IPS-NIHi11 (cell line): ENCODE results near the gene BZW2.

Source experiments
- DNase-seq: peaks from one replicate; pipeline ENCODE4 v3.0.0; 2012; ENCODE audit warnings: mixed read lengths, low spot score

BZW2 gene

DNA sequence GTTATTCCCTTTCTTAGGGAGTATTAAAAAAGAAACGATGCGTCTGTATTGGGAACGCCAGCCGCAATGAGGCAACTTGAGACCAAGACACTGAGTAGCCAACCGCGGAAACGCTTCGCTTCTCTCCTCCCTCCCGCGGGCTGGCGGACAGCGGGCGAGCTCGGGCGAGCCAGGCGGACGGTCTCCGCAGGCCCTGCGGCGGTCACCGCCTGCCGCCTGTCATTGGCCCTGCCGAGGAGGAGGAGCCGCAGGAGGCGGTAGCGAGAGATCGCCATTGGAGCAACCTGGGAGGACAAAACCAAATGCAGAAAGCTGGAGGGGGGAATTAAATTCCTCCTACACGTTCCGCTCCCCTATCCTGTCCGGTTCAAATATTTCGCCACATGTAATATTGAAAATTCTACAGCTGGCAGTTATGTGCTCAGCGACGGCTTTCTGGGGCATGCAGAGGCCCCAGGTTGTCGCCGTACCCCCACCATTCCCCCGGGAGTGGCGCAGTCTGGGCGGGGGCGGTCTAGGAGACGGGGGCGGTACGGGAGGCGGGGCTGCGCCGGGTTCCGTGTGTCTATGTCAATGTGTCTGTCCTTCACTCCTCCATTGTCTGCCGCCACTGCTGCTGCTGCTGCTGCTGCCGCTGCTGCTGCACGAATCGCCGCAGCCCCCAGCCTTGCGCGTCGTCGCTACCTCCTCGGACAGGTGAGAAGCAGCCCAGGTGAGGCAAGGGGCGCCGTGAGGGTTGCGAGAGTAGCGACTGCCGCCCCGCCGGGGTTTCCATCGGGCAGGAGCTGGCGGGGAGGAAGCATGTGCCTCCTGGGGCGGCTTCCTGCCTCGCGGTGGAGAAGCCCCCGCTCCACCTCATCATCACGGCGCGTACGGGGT is at the start of gene BZW2, which contains the start of gene ANKMY2:
Gene BZW2, plus strand, starts transcription at position 589 of the 879 bp plus-strand sequence. CDS start 19,263 bp downstream, outside the sequence.
Gene ANKMY2, minus strand, starts transcription at position 162 of the 879 bp plus-strand sequence. CDS start 181 bp downstream, outside the sequence.
- peak; percentile 96 for DNase-seq

DNA sequence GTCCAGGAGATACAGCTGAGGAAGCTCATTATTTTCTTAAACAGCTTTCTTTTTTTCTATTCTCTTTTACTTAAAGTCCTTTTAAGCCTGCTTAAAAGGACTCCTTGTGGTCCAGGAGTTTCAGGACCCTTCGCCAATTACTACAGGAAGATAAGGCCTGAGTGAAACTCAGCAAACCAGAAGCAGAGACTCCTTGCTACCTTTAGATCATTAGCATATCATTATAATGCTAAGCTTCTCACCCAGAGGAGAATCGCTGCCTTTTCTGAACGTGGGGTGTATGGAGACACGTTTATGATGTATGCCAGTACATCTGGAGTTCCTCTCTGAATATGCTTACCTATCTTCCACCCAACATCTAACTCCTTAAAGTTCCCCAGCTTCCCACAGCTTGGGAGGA is 48.0 kb upstream of the BZW2 start:
- no peak for DNase-seq

DNA sequence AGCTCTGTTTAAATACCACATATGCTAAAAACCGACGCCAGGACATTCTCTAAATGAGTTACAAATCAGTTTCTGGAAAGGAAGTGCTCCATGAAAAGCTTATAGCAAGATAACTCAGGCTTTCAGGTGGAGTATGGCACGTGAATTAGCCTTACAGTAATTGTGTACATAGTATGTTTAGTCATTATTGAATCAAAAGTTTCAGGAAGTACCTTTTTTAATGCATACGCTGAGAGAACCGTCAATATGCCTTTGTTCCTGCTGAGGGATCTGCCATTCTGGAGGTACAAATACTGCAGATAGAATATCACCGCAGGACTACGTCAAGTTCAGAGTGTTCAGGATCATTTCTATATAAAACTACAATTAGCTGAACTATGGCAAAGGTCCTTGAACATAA is 46.1 kb upstream of the BZW2 start:
- DNase-seq, result no peak

DNA sequence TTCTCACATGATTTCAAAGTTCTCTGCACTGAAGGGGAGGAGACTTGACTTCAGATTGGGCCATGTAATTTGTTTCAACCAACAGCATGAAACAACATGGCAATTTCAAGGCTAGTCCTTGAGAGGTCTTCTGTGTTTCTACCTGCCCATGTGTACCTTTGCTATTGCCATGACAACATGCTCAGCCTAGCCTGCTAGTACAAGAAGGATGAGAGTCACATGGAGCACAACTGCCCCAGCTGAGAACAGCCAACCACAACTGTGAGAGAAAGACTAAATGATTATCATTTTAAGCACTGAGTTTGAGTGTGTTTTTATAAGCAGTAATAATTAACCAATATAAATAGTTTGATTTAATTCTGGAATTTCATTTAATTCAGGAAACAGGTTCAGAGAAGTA is 42.3 kb upstream of the BZW2 start:
- no peak for DNase-seq

DNA sequence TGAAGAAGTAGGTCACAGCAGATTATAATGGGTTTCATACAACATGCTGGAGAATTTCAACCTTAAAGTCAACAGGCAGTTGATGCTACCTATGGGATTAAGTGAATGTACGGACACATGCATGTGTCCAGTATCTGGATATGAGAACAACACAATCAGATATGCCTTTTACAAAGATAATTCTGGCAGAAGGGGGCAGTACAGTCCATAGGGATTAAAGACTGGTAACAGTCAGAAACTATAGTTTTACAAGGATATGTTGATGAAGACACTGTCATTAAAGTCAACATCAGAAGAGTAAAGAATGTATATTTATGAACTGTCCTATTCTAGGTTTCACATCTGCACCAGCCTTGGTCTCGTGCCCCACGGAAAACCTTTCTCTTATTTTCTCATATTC is 41.9 kb upstream of the BZW2 start:
- DNase-seq, result no peak

DNA sequence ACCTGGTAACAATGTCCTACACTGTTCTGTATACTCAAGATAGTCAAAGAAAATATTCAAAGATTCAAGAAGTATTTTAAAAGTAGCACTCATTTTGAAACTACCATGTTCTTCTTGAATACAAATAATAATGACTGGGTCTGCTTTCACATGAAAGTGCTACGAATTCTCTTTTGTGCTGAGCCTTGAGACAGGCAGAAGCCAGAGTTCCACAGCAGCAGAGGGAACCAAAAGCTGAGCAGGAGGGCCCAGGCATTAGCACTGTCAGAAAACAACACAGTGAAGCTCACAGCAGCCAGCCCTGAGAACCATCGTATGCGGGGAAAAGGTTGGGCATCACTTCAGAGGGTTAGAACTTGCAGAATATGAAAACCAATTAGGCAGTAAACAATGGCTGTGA is 39.3 kb upstream of the BZW2 start:
- no peak for DNase-seq

DNA sequence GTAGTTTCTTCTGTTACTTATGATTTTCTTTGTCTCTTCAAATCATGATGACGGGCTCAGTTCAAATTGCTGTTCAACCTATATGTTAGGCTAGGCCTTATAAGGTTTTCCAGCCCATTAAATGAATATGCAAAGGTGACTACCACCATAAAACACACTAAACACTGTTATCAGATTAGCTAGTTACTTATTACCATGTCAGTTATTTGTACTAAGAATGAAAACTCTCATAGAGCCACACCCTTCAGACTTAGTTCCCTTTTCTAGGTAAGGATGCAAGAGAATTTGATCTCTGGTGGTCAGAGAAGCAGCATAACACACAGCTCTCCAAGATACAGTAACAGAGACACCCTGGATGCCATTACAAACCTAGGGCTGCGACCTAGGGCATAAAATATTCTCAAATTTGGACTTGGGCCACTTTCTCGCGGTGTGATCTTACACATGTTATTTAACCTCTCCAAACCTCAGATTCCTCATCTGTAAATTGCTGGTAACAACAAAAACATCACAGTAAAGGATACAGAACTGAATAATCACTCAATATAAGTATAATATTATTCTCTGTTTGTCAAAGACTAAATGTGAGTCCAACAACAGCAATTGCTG is 36.0 kb upstream of the BZW2 start:
- no peak for DNase-seq

DNA sequence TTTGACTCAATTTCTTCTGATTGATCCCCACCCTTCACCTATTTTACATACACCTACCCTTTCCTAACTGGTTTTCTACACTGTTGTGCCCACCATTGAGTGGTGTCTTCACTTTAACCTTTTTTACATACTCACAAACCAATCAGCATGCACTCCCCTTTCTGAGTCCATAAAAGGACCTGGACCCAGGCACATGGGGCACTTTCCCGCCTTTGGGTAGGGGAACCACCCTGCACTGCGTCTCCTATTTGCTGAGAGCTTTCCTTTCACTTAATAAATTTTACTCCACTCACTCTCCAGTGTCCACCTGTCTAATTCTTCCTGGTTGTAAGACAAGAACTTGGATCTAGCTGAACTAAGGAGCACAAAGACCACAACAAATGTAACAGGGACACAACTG is 34.3 kb upstream of the BZW2 start:
- no peak for DNase-seq

DNA sequence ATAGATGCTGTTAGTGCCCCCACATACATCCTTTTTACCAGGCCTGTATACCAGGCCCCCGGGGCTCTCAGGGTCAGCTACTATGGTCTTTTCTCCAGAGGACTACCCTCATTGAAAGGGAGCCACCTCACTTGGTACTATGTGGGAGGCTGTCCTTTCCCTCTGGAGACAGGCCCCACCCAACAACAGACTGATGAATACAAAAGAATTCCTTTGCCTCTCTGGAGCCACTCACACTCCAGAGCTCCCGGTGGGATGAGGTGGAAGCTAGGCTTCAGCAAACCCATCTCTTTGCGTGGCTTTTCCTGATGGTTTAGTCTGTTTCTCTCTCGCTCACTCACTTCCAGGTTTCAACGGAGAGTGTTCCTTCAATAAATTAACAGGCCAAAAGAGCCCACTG is 30.8 kb upstream of the BZW2 start:
- peak; percentile 18 for DNase-seq

DNA sequence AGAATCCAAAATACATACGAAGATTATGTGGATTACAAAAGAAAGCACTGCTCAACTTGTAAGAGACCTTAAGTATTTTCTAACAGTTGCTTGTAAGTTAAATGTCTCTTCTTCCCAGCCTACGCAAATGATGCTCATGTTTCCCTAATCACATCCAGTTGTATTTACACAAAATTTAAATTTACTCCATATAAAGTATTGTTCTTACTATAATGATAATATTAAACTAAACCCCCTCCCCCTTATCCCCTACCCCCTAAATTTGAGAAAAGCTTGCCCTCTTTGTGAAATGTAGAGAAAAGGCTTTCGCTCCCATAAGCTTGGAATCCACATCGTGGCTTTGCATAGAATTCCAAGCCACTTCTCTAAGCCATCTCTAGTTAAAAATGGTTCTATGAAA is 29.9 kb upstream of the BZW2 start:
- no peak for DNase-seq

DNA sequence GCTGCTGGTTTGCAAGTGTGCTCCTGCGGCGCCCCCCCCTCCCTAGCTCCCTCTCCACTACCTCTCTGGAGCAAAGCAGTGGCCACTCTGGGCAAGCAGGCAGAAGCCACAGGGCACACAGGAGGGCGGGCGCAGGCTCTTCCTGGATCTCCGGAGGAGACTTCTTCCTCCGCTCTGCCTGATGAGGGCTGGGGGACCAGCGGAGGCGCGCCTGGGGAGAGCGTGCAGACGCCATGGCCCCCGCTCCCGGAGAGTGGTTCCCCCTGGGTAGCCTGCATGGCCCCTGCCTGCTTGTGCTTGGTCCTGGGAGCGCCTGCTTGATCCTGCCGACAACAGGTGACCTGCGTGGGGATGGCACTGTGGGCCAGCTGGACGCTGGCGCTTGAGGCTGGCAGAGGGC is 29.4 kb upstream of the BZW2 start:
- no peak for DNase-seq

DNA sequence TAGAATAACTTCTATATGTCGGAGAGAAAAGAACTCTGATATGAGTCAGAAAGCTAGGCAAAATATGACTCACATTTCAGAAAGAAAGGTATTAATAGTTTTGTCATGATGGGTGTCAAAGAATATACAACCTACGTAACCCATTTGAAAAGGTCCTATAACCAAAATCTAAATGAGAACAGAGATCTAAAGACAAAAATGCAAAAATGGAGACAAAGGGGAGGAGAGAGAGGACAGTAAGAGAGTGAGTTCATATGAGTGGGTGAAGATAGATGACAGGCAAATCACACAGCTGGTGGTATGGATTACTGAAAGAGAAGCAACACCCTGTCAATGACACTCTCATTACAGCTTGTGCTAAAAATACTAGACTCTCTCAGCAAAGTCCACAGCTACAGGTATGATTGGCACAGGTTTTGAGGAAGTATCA is 26.0 kb upstream of the BZW2 start:
- no peak for DNase-seq

DNA sequence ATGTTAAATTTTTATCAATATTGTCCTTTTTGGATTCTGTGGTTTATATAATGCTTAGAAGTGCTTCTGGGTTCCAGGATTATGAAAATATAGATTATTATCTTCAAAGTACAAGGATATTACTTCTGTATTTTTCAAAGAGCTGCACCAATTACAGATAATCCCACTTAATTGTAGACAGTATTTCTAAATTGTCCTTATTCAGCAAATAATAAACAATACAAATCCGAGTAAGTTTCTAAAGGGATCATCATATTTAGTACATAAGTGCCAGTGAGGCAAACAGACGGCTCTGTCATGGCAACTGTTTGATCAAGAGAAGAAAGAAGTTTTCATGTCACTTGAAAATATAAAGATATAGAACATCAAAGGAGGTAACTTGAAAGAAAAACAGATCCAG is 19.6 kb upstream of the BZW2 start:
- no peak for DNase-seq

DNA sequence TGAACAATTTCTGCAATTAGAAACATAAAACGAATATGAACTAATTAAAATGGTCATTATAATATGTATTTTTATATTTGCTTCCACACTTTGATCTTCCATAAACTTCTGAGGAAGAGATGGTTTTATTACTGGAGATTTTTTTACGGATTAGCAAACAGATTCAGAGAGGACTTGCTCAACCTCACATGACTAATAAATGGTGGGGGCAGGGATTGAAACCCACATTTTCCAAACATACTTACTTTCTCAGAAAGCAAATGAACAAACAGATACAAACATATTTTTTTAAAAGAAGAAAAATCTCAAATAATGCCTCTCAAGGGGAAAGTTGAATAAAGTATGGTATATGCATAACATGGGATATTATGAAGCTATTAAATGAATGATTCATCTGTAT is 18.7 kb upstream of the BZW2 start:
- DNase-seq, result no peak

DNA sequence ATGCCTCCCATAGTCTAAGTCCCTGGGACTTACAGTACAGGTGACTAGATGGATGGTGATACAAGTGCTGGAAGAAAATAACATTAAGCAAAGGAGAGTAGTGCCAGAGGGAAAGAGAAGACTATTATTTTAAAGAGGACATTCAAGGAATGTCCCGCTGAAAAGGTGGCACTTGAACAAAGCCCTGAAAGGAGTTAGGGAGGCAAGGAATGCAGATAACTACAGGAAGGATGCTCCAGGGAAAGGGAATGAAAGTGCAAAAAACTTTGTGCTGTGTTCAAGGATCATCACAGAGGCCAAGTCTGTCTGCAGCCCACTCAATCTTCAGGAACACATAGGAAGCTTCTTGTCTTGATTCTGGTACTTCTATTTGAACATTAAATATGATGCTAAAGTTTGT is 15.3 kb upstream of the BZW2 start:
- DNase-seq, result peak; percentile 16

DNA sequence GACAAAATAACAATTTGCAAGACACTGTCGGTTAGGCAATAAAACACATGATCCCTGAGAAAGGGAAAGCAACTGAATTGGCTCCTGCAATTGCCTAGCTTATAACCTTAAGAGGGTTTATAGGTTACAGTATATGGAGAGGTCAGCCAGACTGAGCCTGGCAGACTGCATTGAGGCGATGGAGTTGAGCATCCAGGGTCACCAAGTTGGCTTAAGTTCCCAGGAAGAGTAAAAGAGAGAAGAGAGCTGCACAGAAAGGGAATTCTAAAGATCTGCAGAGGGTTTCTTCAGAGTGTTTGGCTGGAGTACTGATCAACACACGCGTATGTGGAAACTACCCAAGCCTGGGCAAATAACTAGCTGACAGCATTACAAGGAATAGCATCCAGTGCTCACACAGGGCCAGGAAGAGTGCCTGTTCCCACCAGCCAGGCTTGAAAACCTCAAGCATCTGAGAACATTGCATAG is 11.7 kb upstream of the BZW2 start:
- DNase-seq, result no peak

DNA sequence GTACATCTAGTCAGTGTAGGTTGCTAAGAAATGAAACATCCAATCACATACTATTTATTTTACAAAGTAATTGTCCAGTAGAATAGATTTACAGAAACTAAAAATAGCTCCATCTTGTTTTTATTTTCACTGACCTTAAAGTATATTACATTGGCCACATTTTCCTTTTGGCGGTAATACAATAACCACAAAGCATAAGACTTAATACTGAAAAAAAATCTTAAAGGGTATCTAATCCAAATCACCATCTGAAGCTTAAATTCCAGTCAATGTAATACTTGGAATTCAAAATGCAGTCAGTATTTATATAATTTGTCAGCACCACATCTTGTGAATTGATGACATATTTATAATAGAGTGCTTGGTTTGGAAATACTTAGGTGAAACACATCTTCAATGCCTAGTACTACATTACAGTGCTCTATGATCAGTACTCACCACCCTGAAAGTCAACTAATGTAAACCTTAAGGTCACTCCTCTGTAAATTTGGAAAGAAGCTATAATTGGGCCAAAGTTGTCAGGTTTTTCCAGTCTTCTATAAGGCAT is 9.4 kb upstream of the BZW2 start:
- no peak for DNase-seq

DNA sequence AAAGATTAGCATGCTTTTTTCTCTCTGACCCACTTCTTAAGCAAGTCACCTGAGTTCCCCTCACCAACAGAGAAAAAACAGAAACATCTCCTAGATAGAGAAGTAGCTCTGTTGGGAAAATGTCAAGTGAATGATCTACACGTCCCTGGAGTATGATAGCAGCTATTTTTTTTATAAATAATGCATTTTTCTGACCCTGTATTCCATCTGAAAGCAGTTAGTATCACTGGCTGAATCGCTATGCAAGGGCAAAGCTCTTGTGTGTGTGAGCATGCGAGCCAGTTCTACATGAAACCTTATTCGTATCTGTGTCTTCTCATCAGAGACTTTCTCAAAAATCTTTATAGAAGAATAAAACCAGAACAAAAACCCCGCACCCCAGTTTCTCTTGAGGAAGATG is 8.6 kb upstream of the BZW2 start:
- no peak for DNase-seq

DNA sequence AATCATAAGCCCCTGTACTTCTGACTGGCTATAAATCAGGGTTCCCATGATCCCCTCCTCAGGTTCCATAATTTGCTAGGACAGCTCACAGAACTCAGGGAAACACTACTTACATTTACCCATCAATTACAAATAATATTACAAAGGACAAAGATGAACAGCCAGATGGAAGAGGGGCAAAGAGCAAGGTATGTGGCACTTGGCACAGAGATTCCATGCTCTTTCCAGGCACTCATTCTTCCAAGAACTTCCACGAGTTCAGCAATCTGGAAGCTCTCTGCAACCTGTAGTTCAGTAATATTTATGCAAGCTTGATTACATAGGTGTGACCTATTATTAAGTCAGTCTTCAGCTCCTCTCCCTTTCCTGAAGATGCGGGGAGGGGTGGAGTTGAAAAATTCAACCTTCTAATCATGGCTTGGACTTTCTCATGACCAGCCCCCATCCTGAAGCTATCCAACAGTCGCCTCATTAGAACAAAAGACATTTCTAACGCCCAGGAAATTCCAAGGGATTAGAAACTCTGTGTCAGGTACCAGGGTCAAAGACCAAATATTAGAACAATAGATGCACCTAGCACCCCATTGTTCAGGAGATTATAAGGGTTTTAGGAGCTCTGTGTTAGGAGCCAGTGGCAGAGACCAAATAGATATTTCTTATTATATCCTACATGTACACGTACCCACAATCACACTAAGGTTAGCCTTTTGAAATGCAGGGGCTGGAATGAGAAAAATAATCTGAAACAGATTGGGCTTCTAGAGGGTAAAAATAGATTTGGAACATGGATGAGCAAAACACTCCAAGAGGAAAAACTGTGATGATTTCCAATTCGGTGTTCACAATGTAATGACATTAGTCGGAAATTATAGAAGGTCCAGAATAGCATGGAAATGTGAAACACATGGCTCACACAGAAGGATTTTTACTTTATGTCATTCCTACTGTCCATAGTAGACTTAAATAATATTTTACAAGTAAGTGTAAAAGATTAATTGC is 7.4 kb upstream of the BZW2 start:
- no peak for DNase-seq

DNA sequence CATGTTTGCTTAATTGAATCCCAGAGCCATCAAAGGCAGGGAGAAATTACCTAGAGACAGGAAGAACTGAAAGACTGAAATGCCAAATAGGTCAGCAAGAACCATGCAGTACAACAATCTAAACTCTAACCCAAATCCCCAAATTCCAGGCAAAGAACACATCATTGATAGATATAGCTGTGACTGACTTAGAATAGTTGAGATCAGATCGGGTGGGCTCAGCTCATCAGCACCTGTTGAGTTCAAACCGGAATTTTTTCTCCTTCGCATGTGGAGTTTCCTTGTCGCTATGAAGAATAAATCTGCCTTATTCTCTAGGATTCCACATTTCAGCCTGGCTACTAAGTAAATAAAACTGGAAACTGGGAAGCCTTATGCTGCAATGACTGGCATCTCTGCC is 1.8 kb upstream of the BZW2 start:
- no peak for DNase-seq

DNA sequence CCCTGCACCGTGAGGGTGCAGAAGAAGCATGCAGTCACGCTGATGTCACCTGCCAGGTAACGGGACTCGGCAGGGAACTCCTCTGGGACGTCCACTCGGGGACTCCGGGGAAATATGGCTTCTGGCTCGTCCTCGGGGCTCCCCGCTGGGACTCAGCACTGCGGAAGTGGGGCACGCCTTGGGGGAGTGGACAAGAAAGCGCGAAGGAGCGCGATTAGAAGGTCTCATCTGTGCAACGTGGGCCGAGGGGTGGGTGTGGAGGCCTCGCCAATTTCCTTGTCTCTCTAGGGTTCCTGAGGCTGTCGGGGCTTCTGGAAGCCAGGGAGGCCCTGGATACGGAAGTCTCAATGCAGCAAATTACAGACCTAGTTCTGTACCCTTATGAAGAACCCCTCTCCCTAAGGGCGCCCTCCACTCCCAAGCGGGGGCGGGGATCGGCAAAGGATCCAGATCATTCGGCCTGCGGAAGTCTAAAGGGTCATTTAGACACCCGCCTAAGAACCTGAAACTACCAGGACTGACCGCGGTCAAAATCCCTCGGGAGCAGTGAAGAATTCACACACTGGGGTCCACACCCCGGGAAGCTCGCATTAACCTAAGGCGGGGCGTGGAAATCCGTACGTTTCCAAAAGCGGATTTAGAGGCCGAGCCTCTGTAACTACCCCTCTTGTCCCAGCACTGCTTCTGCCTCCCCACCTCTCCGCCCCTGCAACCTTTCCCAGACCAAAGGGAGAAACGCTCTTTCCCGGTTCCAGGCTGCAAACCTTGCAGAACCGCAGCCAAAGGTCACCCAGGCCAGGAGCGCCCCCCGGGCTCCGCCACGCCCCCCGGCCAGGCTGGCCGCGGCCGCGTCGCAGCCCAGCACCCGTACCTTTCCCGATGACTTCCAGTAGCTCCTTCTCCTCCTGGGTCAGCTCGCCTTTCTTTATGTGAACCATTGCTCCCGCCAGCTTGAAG is 1.1 kb upstream of the BZW2 start:
- peak; percentile 69 for DNase-seq
